Stimulated activated CD8-positive, alpha-beta memory T cell treated with anti-CD3 and anti-CD28 coated beads, Interleukin-4, amount 100 ng/mL, for 1 hour (primary cell): ENCODE data around the gene PKLR.
A peak's percentile ranks its signal among the peaks of the same experiment; 100 is the strongest.
"Not testable (repeated sequence)": the region's sequence is repeated elsewhere in the genome, so short reads cannot be mapped to it uniquely, and the experiment has no call there.

ENCODE experiments used
- DNase-seq, 2 donors: peaks; one replicate each; pipeline ENCODE4 v3.0.0-alpha.2; 2020; ENCODE audit warnings: low read depth in 2 of 2, low spot score in 1 of 2

Gene PKLR

DNA sequence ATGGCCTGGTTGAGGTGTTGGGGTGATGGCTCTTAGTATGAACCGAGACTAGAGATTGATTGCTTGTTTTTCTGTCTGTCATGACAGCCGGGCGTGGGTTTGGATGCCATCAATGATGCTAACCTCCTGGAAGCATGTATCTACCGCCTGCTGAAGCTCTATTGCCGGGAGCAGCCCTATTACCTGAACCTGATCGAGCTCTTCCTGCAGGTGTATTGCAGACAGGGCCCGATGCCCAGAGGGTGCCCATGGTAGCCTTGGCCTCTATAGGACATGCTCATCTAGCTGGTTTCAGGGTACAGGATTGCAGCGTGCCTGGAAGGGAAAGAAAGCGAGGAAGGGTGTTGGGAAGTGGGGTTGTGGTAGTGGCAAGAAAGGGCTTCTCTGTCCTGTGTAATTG, 16.8 kb upstream of the PKLR start:
- DNase-seq: no peak

- DNase-seq: no peak
These were observed 15.7 kb upstream of the PKLR start for GRCh38 chr1:155316922-155317321.

DNA sequence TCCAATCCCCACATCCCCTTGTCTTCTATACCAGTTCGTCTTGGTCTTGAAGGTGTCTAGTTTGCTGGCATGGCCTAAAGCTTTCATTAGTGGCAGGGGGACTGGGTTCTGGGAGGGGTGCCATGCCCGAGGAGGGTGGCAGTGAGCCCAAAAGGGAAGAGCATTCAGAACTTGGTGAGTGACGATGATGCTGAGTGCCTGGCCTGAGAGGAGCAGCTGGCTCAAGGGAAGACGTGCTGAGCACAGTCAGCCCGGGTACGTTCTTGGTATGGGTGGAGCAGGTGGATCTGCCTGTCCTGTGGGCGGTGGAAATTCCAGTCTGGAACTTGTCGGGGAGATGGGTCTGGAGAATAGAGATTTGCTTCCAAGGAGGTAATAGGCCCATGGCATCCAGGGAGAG, 12.0 kb upstream of the PKLR start:
- no peak for DNase-seq

GRCh38 chr1:155309423-155310021, 8.3 kb upstream of the PKLR start:
- no peak for DNase-seq

GRCh38 chr1:155308493-155309422, 7.5 kb upstream of the PKLR start, which contains the start of gene FDPS:
TSS of gene FDPS (plus strand) at chr1:155308866. CDS start at chr1:155309790, 924 bp downstream.
- peak; percentile 89 to 94 for DNase-seq

DNA sequence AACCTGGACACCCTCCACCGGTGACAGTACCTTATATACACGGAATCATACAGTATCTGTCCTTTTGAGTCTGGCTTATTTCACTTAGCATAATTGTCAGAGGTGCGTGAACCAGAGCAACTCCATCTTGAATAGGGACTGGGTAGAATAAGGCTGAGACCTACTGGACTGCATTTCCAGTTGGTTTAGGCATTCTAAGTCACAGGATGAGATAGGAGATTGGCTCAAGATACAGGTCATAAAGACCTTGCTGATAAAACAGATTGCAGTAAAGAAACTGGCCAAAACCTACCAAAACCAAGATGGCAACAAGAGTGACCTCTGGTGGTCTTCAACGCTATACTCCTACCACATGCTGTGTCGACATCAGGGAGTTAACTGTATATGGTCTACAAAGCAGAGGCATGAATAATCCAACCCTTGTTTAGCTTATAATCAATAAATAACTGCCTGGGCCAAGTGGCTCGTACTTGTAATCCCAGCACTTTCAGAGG, 6.1 kb upstream of the PKLR start:
- no peak for DNase-seq

- no peak for DNase-seq
These were observed 4.7 kb upstream of the PKLR start for GRCh38 chr1:155305881-155306391.

GRCh38 chr1:155304558-155305063, 3.4 kb upstream of the PKLR start:
- no peak for DNase-seq

DNA sequence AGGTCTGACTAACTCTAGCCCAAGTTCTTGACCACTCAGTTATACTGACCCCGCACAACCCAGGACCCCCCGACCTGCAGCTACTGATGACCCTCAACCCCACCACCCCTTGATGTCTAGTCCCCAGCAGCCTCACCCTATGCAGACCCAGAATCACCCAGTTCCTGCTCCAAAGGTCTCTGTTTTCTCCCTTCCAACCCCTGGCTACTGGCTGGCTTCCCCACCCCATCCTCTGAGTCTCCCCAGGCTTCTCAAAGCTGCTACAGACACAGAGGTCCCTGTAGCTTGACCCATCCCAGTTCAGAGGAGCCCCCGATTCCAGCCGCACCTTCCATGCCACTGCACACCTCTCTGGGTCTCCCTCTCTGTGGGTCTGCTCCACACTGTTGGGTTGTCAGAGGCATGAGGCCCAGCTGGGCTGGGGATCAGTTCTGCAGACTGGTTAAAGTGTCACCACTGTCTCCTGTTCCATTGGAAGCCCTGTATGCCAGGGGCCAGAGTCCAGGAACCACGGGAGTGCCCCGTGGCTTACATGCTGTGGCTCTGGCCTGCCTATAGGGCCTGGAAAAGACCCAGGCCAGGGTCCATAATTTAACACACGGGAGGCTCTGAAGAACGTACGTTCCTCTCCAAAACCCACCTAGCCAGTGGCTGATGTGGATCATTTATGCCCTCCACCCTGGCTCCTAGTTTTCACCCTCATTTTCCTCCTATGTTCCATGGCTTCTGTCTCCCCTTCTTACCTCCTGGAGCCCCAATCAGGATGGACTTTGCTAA, 497 bp downstream of the PKLR start:
- no peak for DNase-seq

DNA sequence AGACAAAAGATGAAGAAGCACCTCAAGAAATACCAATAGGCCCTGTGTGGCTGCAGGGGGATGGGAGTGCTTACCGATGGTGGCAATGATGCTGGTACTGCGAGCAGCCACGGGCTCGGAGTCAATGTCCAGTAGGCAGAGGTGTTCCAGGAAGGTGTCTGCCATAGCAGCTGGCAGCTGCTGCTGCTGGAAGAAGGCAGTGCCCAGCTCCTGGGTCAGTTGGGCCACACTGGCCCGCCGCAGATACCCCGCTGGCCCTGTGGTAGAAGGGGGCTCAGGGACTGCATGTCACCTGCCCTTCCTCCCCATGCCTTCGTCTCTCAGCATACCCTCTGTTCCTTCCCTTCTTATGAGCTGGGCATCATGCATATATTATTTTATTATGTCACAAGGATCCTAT, 1.2 kb downstream of the PKLR start:
- no peak for DNase-seq

DNA sequence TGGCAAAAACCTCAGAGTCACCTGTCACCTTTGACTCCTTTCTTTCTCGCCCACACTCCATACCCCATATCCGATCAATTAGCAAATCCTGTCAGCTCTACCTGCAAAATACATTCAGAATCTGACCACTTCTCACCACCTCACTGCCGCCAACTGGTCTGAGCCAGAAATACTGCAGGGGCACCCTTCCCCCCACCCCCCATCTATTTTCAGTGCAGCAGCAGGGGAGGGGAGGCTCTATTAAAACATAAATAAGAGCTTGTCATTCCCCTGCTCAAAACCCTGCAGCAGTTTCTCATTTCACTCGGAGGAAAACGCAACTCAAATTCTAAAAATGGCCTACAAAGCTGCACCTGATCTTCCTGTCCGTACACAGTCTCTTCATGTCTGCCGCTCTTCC, 3.9 kb downstream of the PKLR start:
- no peak for DNase-seq

GRCh38 chr1:155296661-155297060, 4.6 kb downstream of the PKLR start:
- no peak for DNase-seq

DNA sequence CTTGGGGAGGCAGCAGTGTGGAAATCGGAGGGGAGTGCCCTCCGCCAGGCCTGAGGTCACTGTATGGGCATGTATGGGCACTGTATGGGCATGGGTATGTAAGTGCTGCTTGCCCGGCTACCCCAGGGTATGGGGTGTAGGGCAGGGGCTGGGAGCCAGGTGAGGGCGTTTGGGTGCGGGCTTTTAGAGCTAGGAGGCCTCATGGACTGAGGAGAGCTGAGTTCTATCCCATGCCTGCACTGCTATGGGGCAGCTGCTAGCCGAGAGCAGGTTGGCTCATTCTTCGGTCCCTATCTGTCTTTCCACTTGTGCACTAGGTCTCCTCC, 5.3 kb downstream of the PKLR start:
- DNase-seq: no peak

- no peak for DNase-seq
These were observed 5.9 kb downstream of the PKLR start for GRCh38 chr1:155295183-155295941.

DNA sequence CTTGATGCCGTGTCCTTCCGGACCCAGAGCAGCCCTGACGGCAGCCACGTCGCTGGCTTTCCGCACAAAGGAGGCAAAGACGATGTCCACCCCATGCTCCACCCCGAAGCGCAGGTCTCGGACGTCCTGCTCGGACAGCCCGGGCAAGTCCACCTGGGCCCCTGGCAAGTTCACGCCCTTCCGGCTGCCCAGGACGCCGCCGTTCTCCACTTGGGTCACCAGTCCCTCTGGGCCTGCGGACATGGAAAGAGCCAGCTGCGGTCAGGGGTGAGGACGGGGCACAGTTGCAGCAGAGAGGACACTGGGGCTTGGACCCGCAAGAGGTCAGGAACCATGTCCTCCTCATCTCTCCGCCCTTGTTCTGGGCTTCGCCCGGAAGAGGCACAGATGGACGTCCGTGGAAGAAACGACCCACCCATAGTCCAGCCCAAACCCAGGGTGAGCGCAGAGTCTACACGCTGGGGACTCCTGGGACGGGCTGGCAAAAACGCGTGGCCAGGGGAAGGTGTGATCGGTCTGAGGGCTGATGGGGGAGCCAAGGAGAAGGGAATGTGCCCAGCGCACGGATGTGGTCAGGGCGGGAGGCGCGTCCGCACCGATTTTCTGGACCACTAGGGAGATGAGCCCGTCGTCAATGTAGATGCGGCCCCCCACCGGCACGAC, 6.6 kb downstream of the PKLR start:
- DNase-seq: no peak

DNA sequence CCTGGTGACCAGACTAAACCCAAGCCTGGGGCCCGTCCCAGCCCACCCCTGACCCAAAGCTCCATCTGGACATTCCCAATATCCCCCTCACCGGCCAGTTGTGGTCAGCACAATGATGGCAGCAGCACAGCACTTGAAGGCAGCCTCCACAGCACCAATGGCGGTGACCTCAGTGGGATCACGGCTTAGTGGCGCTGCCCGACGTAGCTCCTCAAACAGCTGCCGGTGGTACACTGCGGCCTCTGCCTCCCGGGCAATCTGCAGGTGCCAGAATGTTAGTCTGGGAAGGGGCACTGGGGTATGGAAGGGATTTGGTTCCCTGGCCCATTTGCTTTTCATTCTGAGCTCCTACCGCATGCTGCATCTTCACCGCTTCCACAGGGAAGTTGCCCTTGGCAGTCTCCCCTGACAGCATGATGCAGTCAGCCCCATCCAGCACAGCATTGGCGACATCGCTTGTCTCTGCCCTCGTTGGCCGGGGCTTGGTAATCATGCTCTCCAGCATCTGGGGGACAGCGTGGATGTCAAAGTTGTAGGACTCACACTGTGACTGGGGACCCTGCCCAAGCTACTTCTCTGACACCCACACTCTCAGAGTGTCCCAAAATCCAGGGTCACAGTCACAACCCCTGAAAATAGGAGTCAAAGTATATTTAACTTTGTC, 8.0 kb downstream of the PKLR start:
- DNase-seq: no peak

DNA sequence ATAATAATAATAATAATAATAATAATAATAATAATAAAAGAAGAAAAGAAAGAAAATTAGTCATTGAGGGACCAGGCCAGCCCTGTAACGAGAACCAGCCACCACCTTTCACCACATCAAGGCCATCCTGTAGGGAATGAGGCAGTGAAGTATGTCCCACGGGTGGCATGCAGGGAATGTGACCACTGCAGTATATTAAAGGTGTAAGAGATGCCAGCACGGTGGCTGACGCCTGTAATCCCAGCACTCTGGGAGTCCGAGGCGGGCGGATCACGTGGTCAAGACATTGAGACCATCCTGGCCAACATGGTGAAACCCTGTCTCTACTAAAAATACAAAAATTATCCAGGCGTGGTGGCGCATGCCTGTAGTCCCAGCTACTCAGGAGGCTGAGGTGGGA, 10.2 kb downstream of the PKLR start:
- DNase-seq: not testable (repeated sequence)

- DNase-seq: no peak
These were observed 13.2 kb downstream of the PKLR start for GRCh38 chr1:155287987-155288543.

GRCh38 chr1:155286544-155286943, 14.7 kb downstream of the PKLR start:
- no peak for DNase-seq
